Jurkat, Clone E6-1 (cell line): ENCODE measurements around the gene RLBP1.

Source experiments
- DNase-seq: peaks from one replicate; pipeline ENCODE4 v3.0.0-alpha.2; 2011; ENCODE audit warnings: low read depth, low spot score
- H3K4me3 ChIP-seq: 2 replicates; pipeline ENCODE4 v1.5.1; 2011; ENCODE audit warnings: mild to moderate bottlenecking, low read length, control low read depth, moderate library complexity

Gene RLBP1

DNA sequence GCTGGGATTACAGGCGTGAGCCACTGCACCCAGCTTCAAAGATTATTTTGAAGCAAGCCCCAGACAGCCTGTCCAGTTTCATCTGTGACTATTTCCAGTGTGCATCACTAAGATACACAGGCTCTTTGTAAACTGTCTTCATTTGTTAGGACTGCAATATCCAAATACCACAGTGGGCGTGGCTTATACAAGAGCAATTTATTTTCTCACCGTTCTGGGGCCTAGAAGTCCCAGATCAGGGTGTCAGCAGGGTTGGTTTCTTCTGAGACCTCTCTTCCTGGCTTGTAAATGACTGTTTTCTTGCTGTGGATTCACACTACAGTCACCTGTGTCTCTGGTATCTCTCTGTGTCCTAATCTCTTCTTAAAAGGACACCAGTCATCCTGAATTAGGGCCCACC is 59.7 kb downstream of the RLBP1 start:
- H3K4me3 ChIP-seq = no peak overlapping the region
- DNase-seq = no peak
